H1 (cell line): ENCODE results near the gene KCNK3. TPM values are rescaled to one million over a fixed set of nuclear protein-coding genes. Genes with fewer than 3 reads are reported as not detected.

Source experiments
- CTCF ChIA-PET: fragments of 300-600 bp; sonication (Branson Sonifier 250); formaldehyde crosslinking; loops from one replicate; lab custom pipeline; 2021; ENCODE audit not compliant: partially characterized antibody; lab: Charles Lee
- POLR2A ChIA-PET: fragments of 300-600 bp; sonication (Branson Sonifier 250); formaldehyde crosslinking; loops from one replicate; lab custom pipeline; 2021; ENCODE audit warnings: inconsistent platforms; ENCODE audit not compliant: partially characterized antibody; lab: Charles Lee
- DNase-seq, 2 experiments: peaks; one replicate each; pipeline versions ENCODE4 v3.0.0 to v3.0.0-alpha.2; 2010 to 2022; ENCODE audit warnings: low spot score in 2 of 2, low read depth in 1 of 2, mixed read lengths in 1 of 2
- FAIRE-seq: peaks from 2 replicates; lab custom pipeline; 2011; peaks lifted over from hg19 to GRCh38; lab: Jason Lieb, UNC
- H2AFZ ChIP-seq: 2 replicates; pipeline ENCODE4 v1.8.1; 2012; ENCODE audit warnings: low read length, inconsistent platforms
- H2AK5ac ChIP-seq: 2 replicates; pipeline ENCODE4 v1.6.1; 2013; ENCODE audit warnings: low read depth, low read length
- H2BK120ac ChIP-seq: replicated peaks from 2 replicates; pipeline ENCODE3; 2013; ENCODE audit warnings: low read depth, low read length, inconsistent platforms
- H2BK12ac ChIP-seq: 2 replicates; pipeline ENCODE4 v1.6.1; 2013; ENCODE audit warnings: low read depth, low read length
- H2BK15ac ChIP-seq: 2 replicates; pipeline ENCODE4 v1.6.1; 2013; ENCODE audit warnings: low read length
- H2BK20ac ChIP-seq: 2 replicates; pipeline ENCODE4 v1.6.1; 2013; ENCODE audit warnings: low read length
- H2BK5ac ChIP-seq: 2 replicates; pipeline ENCODE4 v1.6.1; 2013; ENCODE audit warnings: low read depth, low read length
- H3K14ac ChIP-seq: 2 replicates; pipeline ENCODE4 v1.6.1; 2013; ENCODE audit warnings: inconsistent platforms; ENCODE audit not compliant: insufficient read length
- H3K18ac ChIP-seq: 2 replicates; pipeline ENCODE4 v1.6.1; 2013; ENCODE audit warnings: low read length; ENCODE audit errors: extremely low read depth
- H3K23ac ChIP-seq: 2 replicates; pipeline ENCODE4 v1.6.1; 2013; ENCODE audit warnings: inconsistent platforms; ENCODE audit not compliant: insufficient read length
- H3K23me2 ChIP-seq: 2 replicates; pipeline ENCODE4 v1.6.1; 2013; ENCODE audit warnings: low read depth, low read length
- H3K27ac ChIP-seq: 2 replicates; pipeline ENCODE4 v1.6.1; 2011; ENCODE audit warnings: low read depth, low read length, inconsistent platforms
- H3K27me3 ChIP-seq, 4 experiments: replicated peaks in 1 of 4; 1 replicate in 1 of 4; 2 replicates in 3 of 4; pipeline versions ENCODE4 v1.6.1 to v1.8.1; 2011 to 2013; ENCODE audit warnings: low read length in 3 of 4, mild to moderate bottlenecking in 3 of 4, inconsistent platforms in 2 of 4, mixed read lengths in 2 of 4, moderate library complexity in 1 of 4; ENCODE audit not compliant: control insufficient read depth in 3 of 4, insufficient read depth in 3 of 4; ENCODE audit errors: extremely low read depth in 1 of 4
- H3K36me3 ChIP-seq, 4 experiments: 2 replicates each; pipeline versions ENCODE4 v1.6.1 to v1.8.1; 2011 to 2013; ENCODE audit warnings: mild to moderate bottlenecking in 4 of 4, low read length in 3 of 4, moderate library complexity in 2 of 4, control low read depth in 1 of 4, inconsistent platforms in 1 of 4; ENCODE audit not compliant: insufficient read depth in 4 of 4, control insufficient read depth in 2 of 4
- H3K4ac ChIP-seq: replicated peaks from 2 replicates; pipeline ENCODE3; 2013; ENCODE audit warnings: low read length, low read depth, mixed read lengths, inconsistent platforms; ENCODE audit not compliant: insufficient read length
- H3K4me1 ChIP-seq, 4 experiments: replicated peaks in 1 of 4; 1 replicate in 1 of 4; 2 replicates in 3 of 4; pipeline versions ENCODE4 v1.6.1 to v1.8.1; 2011 to 2013; ENCODE audit warnings: low read length in 3 of 4, inconsistent platforms in 2 of 4, mixed read lengths in 1 of 4; ENCODE audit not compliant: insufficient read depth in 4 of 4, control insufficient read depth in 3 of 4
- H3K4me2 ChIP-seq, 2 experiments: 2 replicates each; pipeline versions ENCODE4 v1.6.1 to v1.8.1; 2011 to 2013; ENCODE audit warnings: low read depth in 2 of 2, low read length in 2 of 2, control low read depth in 1 of 2, inconsistent platforms in 1 of 2, mild to moderate bottlenecking in 1 of 2; ENCODE audit not compliant: insufficient read depth in 1 of 2
- H3K4me3 ChIP-seq, 4 experiments: fragments of 200-600, 300-600 bp in 1 of 4; sonication (generic), shearing (Covaris generic), sonication (Bioruptor Twin) in 1 of 4; 2 replicates each; pipeline versions ENCODE4 v1.5.1 to v1.8.1; 2011 to 2016; ENCODE audit warnings: low read length in 4 of 4, low read depth in 3 of 4, control low read depth in 2 of 4, inconsistent platforms in 2 of 4, mild to moderate bottlenecking in 2 of 4, mixed read lengths in 1 of 4, moderate library complexity in 1 of 4; ENCODE audit not compliant: insufficient read depth in 2 of 4; ENCODE audit errors: extremely low read depth in 1 of 4
- H3K56ac ChIP-seq: replicated peaks from 2 replicates; pipeline ENCODE3; 2013; ENCODE audit warnings: low read depth, mild to moderate bottlenecking, mixed read lengths, low read length, inconsistent platforms; ENCODE audit not compliant: insufficient read length
- H3K79me1 ChIP-seq: 2 replicates; pipeline ENCODE4 v1.6.1; 2013; ENCODE audit warnings: low read depth, low read length, control low read depth
- H3K79me2 ChIP-seq, 2 experiments: 2 replicates each; pipeline versions ENCODE4 v1.6.1 to v1.8.1; 2012 to 2013; ENCODE audit warnings: low read length in 2 of 2, mild to moderate bottlenecking in 2 of 2, inconsistent platforms in 1 of 2; ENCODE audit not compliant: insufficient read depth in 2 of 2, control insufficient read depth in 1 of 2
- H3K9ac ChIP-seq, 4 experiments: replicated peaks in 1 of 4; 1 replicate in 1 of 4; 2 replicates in 3 of 4; pipeline versions ENCODE4 v1.6.1 to v1.8.1; 2011 to 2013; ENCODE audit warnings: low read depth in 3 of 4, low read length in 3 of 4, control low read depth in 2 of 4, mild to moderate bottlenecking in 2 of 4, moderate library complexity in 2 of 4, inconsistent platforms in 1 of 4; ENCODE audit errors: extremely low read depth in 1 of 4
- H3K9me3 ChIP-seq, 2 experiments: 2 replicates each; pipeline versions ENCODE4 v1.6.1 to v1.8.1; 2012 to 2013; ENCODE audit warnings: mild to moderate bottlenecking in 2 of 2, moderate library complexity in 2 of 2, control low read depth in 1 of 2, inconsistent platforms in 1 of 2, low read depth in 1 of 2, low read length in 1 of 2, mixed read lengths in 1 of 2; ENCODE audit not compliant: insufficient read depth in 2 of 2
- H4K20me1 ChIP-seq, 2 experiments: replicated peaks in 1 of 2; 2 replicates each; pipeline versions ENCODE3 to v1.8.1; 2011 to 2013; ENCODE audit warnings: inconsistent platforms in 2 of 2, low read length in 2 of 2, mild to moderate bottlenecking in 1 of 2; ENCODE audit not compliant: insufficient read depth in 2 of 2, control insufficient read depth in 1 of 2
- H4K5ac ChIP-seq: 2 replicates; pipeline ENCODE4 v1.6.1; 2013; ENCODE audit warnings: low read length, low read depth, mixed read lengths, inconsistent platforms; ENCODE audit not compliant: insufficient read length
- H4K8ac ChIP-seq: 2 replicates; pipeline ENCODE4 v1.8.0; 2013; ENCODE audit warnings: mild to moderate bottlenecking, moderate library complexity, low read length, inconsistent platforms; ENCODE audit not compliant: insufficient read depth; ENCODE audit errors: extremely low read depth
- H4K91ac ChIP-seq: replicated peaks from 2 replicates; pipeline ENCODE3; 2013; ENCODE audit warnings: low read length, mixed read lengths, inconsistent platforms; ENCODE audit not compliant: insufficient read length
- CBX5 ChIP-seq: fragments of 300-800, 300-1000 bp; sonication (generic); IDR thresholded peaks from 2 replicates; pipeline ENCODE4 v1.7.1; 2016; ENCODE audit warnings: antibody characterized with exemption, low read length, low read depth
- CBX8 ChIP-seq: fragments of 300-800, 300-1000 bp; sonication (generic); IDR thresholded peaks from 2 replicates; pipeline ENCODE4 v1.7.1; 2016; ENCODE audit warnings: low read depth, low read length, borderline replicate concordance
- CREB1 ChIP-seq: IDR thresholded peaks from 2 replicates; pipeline ENCODE4 v1.6.1; 2012; ENCODE audit warnings: inconsistent platforms
- CTBP2 ChIP-seq: IDR thresholded peaks from 2 replicates; pipeline ENCODE4 v1.7.0; 2011; ENCODE audit warnings: borderline replicate concordance, mild to moderate bottlenecking, moderate library complexity, mixed read lengths, low read length; ENCODE audit not compliant: insufficient read depth, insufficient read length
- HDAC6 ChIP-seq: IDR thresholded peaks from one replicate; pipeline ENCODE4 v1.7.1; 2012; ENCODE audit warnings: low read depth, mild to moderate bottlenecking, inconsistent platforms, low read length, moderate library complexity
- KDM1A ChIP-seq: fragments of 200-600, 300-600 bp; sonication (generic); IDR thresholded peaks from 2 replicates; pipeline ENCODE4 v1.7.1; 2016; ENCODE audit warnings: mild to moderate bottlenecking, low read length, borderline replicate concordance
- SAP30 ChIP-seq: fragments of 300-600 bp; sonication (generic); IDR thresholded peaks from 2 replicates; pipeline ENCODE4 v1.7.1; 2012; ENCODE audit warnings: low read length, moderate library complexity, mild to moderate bottlenecking, inconsistent platforms; ENCODE audit not compliant: insufficient read depth, insufficient replicate concordance
- TAF7 ChIP-seq: optimal IDR thresholded peaks from 2 replicates; pipeline ENCODE3; 2011; ENCODE audit warnings: low read depth, mild to moderate bottlenecking, inconsistent platforms, low read length, moderate library complexity, borderline replicate concordance
- WGBS, 2 experiments: shearing (Covaris generic) in 1 of 2; methylation state at CpG; one replicate each; pipeline versions ENCODE4 v1.1.6 to v1.1.7; 2013 to 2015; ENCODE audit warnings: low lambda C conversion rate in 2 of 2, mixed read lengths in 2 of 2, inconsistent platforms in 1 of 2, low coverage in 1 of 2, missing lambda C conversion rate in 1 of 2; ENCODE audit not compliant: insufficient replicate concordance in 2 of 2, insufficient coverage in 1 of 2, insufficient read length in 1 of 2; ENCODE audit errors: extremely low coverage in 1 of 2, missing lambda C conversion rate in 1 of 2; 5-methylcytosine and 5-hydroxymethylcytosine counted together
- polyA plus RNA-seq, 7 experiments: library from polyadenylated mRNA; depleted of rRNA in 3 of 7; stranded (reverse) in 5 of 7; unstranded in 2 of 7; fragments of >200 nt in 5 of 7; fragments of 200-250 nt in 2 of 7; gene quantifications; 1 replicate in 5 of 7; 2 replicates in 1 of 7; 4 replicates in 1 of 7; pipeline versions ENCODE4 v1.2.1 to v1.2.3, GENCODE V29; 2011 to 2013; ENCODE audit warnings: missing spikeins in 2 of 7, mixed read lengths in 2 of 7
- total RNA-seq: library from RNA; stranded (reverse); fragmentation: NEBNext Ultra II Directional; extraction: Animal tissue kit (Norgen Biotek cat#: 25700); gene quantifications from 2 replicates; pipeline ENCODE4 v1.2.1, GENCODE V29; 2021
- TF ChIP-seq, protein P1 (sequence below): IDR thresholded peaks from 2 replicates; pipeline ENCODE4 v1.6.1; 2011; ENCODE audit warnings: low read depth, mild to moderate bottlenecking, low read length; ENCODE audit not compliant: insufficient read depth

Gene KCNK3
- total and polyA plus RNA-seq, 2 of the 8 experiments (the other 6 are each of a cell fraction or from before 2014, with no cell fraction given), result 0.29 to 0.30 TPM

DNA sequence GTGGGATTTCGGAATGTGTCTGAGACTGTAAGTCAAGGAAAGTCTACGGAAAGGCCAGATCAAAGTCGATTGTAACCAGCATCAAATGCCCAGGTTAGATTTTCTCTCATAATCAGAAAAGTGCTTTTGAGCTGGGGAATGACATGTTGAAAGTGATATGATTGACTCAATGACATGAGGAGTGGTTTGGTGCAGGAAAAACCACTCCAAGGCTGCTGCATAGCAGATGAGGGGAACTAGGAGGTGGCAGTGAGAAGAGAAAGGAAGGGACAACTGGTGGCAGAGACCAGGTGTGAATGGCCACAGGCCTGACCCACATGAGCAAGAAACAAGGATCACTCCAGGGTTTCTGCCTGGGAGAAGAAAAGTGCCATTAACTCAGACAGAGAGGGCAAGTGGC, 72.4 kb downstream of the KCNK3 start:
- Histone ChIP-seq H2BK20ac (no peak overlapping the region), H3K79me2 (peaks cover 0 to 2% of the 10 kb centered on the region in 2 experiments; a peak in 1 of 4 replicates), H3K79me1 (peaks cover 3% of the 10 kb centered on the region; the same call in 1 of the 2 replicates), H2AK5ac (no peak overlapping the region), H3K18ac (peak overlapping the region; percentile 83; the same call in 1 of the 2 replicates), H2BK5ac (no peak overlapping the region), H3K9ac (peak overlapping the region in 2 of 4 experiments; percentile 64 to 65; a peak in 2 of 7 replicates), H2BK15ac (0 out of 2 replicates have a peak overlapping the region, but pooled peaks have one; percentile 61), H3K23ac (no peak overlapping the region), H3K56ac (no peak overlapping the region), H3K4me1 (peaks cover 0 to 9% (median 4%) of the 10 kb centered on the region in 4 experiments; a peak in 4 of 7 replicates), H4K8ac (no peak overlapping the region), H3K27me3 (peaks cover 0 to 6% (median 0%) of the 10 kb centered on the region in 4 experiments; a peak in 2 of 7 replicates), H2AFZ (no peak overlapping the region), H4K91ac (no peak overlapping the region), H4K5ac (no peak overlapping the region), H3K9me3 (no peaks in the 10 kb centered on the region), H3K4ac (no peak overlapping the region), H3K4me3 (peak overlapping the region; percentile 78 to 90 (median 86)), H4K20me1 (peaks cover 3 to 5% of the 10 kb centered on the region in 2 experiments), H2BK12ac (0 out of 2 replicates have a peak overlapping the region, but pooled peaks have one; percentile 31), H2BK120ac (no peak overlapping the region), H3K23me2 (peaks cover 3% of the 10 kb centered on the region; the same call in 1 of the 2 replicates), H3K36me3 (no peaks in the 10 kb centered on the region), H3K14ac (no peak overlapping the region), H3K4me2 (peak overlapping the region; percentile 76 to 95), H3K27ac (no peak overlapping the region)
- 55% methylated on average over 3 of the region's 3 CpGs; no CpG with 5 or more reads in 1 of the 2 experiments for WGBS, 2 experiments
- DNase-seq (no peak), FAIRE-seq (no peak)
- POLR2A ChIA-PET, result interaction anchor here (1.1 to 1.4 kb wide), 2 partner anchors 11 to 150 kb away, joined by 3 read pairs; no protein-coding TSS in a partner anchor
- CTCF ChIA-PET, result interaction anchor here (1.4 to 3.2 kb wide), 5 partner anchors 9 to 187 kb away, joined by 3 to 11 read pairs (median 3); no protein-coding TSS in a partner anchor
- TF ChIP-seq CBX8 (no peak), TAF7 (no peak), CTBP2 (no peak), CBX5 (no peak), HDAC6 (no peak), SAP30 (no peak), KDM1A (no peak), CREB1 (no peak)
- TF ChIP-seq, protein P1, sequence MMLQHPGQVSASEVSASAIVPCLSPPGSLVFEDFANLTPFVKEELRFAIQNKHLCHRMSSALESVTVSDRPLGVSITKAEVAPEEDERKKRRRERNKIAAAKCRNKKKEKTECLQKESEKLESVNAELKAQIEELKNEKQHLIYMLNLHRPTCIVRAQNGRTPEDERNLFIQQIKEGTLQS, result no peak
